Gastrocnemius medialis (tissue), 4 donors: ENCODE measurements around the gene PAQR8.

Experiments used
- POLR2A ChIP-seq, 2 donors: fragments of 450-650 bp; IDR thresholded peaks; one replicate each; pipeline ENCODE4 v1.6.1; 2017; ENCODE audit warnings: antibody characterized with exemption in 2 of 2, mild to moderate bottlenecking in 2 of 2, moderate library complexity in 2 of 2
- TF ChIP-seq, protein P1 (sequence below), 5 experiments: fragments of 450-650 bp in 3 of 5; fragments of 200-600 bp in 2 of 5; sonication (generic) in 2 of 5; IDR thresholded peaks in 4 of 5; conservative IDR thresholded peaks in 1 of 5; 1 replicate in 4 of 5; 2 replicates in 1 of 5; pipeline ENCODE4 v1.5.1; 2016 to 2019; ENCODE audit warnings: antibody characterized with exemption in 5 of 5, mild to moderate bottlenecking in 3 of 5, moderate library complexity in 3 of 5

DNA sequence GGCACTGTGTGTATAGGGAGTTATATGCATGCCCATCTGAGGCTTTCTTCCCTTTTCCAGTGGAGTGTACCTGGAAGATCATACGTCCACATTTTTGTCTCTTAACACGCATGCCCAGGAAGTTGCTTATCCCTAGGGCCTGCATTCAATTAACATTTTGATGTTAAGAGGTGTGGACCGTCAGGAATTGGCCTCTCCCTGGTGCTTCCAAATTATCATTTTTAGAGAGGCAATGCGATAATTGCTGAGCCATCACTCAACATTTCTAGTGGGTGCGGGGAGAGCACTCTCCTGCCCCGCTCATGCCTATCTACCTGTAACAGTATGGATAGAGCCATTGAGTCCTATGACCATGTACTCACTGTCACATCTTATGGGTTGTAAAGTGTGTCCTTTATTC, 37.8 kb upstream of the PAQR8 start:
- TF ChIP-seq, protein P1, sequence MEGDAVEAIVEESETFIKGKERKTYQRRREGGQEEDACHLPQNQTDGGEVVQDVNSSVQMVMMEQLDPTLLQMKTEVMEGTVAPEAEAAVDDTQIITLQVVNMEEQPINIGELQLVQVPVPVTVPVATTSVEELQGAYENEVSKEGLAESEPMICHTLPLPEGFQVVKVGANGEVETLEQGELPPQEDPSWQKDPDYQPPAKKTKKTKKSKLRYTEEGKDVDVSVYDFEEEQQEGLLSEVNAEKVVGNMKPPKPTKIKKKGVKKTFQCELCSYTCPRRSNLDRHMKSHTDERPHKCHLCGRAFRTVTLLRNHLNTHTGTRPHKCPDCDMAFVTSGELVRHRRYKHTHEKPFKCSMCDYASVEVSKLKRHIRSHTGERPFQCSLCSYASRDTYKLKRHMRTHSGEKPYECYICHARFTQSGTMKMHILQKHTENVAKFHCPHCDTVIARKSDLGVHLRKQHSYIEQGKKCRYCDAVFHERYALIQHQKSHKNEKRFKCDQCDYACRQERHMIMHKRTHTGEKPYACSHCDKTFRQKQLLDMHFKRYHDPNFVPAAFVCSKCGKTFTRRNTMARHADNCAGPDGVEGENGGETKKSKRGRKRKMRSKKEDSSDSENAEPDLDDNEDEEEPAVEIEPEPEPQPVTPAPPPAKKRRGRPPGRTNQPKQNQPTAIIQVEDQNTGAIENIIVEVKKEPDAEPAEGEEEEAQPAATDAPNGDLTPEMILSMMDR (IDR thresholded peaks at IDR 0.05 in 4 of 5, conservative IDR thresholded peaks at IDR 0.05 in 1 of 5) = no peak
- no peak for TF ChIP-seq POLR2A (IDR thresholded peaks at IDR 0.05)
